ENCODE data around the gene MEST.

The MEST gene

DNA sequence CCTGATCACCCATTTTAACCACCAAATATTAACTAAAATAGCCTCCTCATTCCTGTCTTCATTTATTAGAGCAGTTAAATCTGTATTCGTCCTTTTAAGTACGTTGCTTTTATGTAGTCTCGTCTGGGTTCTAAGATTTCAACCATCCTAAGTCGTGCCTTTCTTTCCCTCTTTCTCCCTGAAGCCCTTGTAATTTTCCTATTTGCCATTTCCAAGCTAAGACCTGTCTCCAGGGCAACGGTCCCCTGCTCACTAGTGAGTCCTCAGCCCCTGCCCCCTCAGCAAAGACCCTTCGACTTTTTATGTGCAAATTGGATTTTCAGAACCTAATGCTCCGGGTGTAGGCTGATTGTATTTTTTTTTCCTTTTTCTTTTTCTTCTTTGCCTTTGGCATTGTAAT is 16.1 kb upstream of the MEST start:
- H3K4me1 Mint-ChIP-seq (ENCODE audit: low read depth) = no peaks in the 10 kb centered on the region
- H3K27me3 Mint-ChIP-seq = peaks cover 2% of the 10 kb centered on the region
- H3K4me3 Mint-ChIP-seq = no peak overlapping the region
- peaks cover 2% of the 10 kb centered on the region for H3K36me3 Mint-ChIP-seq
- H3K27ac Mint-ChIP-seq = no peak overlapping the region
- H3K9me3 Mint-ChIP-seq (ENCODE audit: low read depth) = peaks cover 3% of the 10 kb centered on the region

GRCh38 chr7:130476297-130477150 is 15.4 kb upstream of the MEST start:
- Mint-ChIP-seq H3K4me3 (no peak overlapping the region), H3K27me3 (peaks cover 2% of the 10 kb centered on the region), H3K9me3 (ENCODE audit: low read depth) (peaks cover 3% of the 10 kb centered on the region), H3K27ac (no peak overlapping the region), H3K4me1 (ENCODE audit: low read depth) (no peaks in the 10 kb centered on the region), H3K36me3 (peaks cover 2% of the 10 kb centered on the region)

GRCh38 chr7:130478991-130479390 is 12.9 kb upstream of the MEST start:
- H3K36me3 Mint-ChIP-seq = peaks cover 2% of the 10 kb centered on the region
- no peak overlapping the region for H3K4me3 Mint-ChIP-seq
- H3K9me3 Mint-ChIP-seq (ENCODE audit: low read depth) = peaks cover 3% of the 10 kb centered on the region
- no peak overlapping the region for H3K27ac Mint-ChIP-seq
- no peaks in the 10 kb centered on the region for H3K4me1 Mint-ChIP-seq (ENCODE audit: low read depth)
- H3K27me3 Mint-ChIP-seq = peaks cover 5% of the 10 kb centered on the region

DNA sequence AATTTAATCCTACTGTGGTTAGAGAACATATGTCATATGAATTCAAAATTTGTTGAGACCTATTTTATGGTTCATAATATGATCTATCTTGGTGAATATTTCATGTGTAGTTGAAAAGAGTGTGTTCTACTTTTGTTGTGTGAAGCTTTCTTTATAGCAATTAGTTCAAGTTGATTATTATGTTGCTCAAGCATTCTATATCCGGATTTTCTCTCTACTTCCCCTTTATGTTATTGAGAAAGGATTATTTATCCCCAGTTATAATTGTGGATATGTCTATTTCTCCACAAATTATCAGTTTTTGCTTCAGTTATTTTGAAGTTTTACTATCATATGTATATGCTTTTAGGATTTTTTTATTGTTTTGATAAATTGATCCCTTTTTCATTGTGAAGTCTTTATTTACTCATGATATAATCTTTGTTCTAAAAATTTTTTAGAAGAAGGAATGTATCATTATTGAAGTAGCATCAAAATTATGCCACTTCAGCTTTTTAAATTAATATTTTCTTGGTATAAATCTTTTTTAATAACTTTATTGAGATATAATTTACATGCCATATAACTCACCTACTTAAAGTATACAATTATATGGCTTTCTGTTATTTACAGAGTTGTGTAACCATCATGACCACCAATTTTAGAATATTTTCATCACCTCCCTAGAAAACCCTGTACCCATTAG is 12.0 kb upstream of the MEST start:
- H3K27ac Mint-ChIP-seq = no peak overlapping the region
- peaks cover 3% of the 10 kb centered on the region for H3K9me3 Mint-ChIP-seq (ENCODE audit: low read depth)
- H3K4me1 Mint-ChIP-seq (ENCODE audit: low read depth) = peaks cover 2% of the 10 kb centered on the region
- peaks cover 5% of the 10 kb centered on the region for H3K27me3 Mint-ChIP-seq
- H3K36me3 Mint-ChIP-seq = peaks cover 2% of the 10 kb centered on the region
- H3K4me3 Mint-ChIP-seq = no peak overlapping the region

DNA sequence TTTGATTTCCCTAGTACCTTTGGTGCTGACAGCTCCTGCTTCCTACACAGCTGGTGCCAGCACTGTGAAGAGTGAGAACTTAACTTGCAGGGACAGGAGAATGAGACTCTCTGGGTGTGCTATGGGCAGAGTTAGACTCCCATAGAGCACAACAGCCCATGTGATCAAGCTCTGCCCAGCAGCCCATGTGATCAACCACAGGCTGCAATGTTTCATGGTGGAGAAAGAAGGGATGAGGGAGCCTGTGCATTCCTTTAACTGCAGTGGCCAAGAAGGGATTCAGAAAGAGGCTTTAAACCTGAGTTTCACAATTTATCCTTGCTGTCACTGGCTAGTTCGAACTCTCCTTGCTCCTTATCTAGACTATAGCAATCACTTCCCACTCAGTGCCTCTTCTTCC is 10.0 kb upstream of the MEST start:
- H3K27ac Mint-ChIP-seq = no peak overlapping the region
- H3K27me3 Mint-ChIP-seq = peaks cover 5% of the 10 kb centered on the region
- peaks cover 2% of the 10 kb centered on the region for H3K36me3 Mint-ChIP-seq
- H3K4me3 Mint-ChIP-seq = no peak overlapping the region
- peaks cover 18% of the 10 kb centered on the region for H3K4me1 Mint-ChIP-seq (ENCODE audit: low read depth)
- peaks cover 3% of the 10 kb centered on the region for H3K9me3 Mint-ChIP-seq (ENCODE audit: low read depth)

- H3K36me3 Mint-ChIP-seq = peaks cover under 1% of the 10 kb centered on the region
- peaks cover 3% of the 10 kb centered on the region for H3K9me3 Mint-ChIP-seq (ENCODE audit: low read depth)
- peaks cover 23% of the 10 kb centered on the region for H3K4me1 Mint-ChIP-seq (ENCODE audit: low read depth)
- H3K27ac Mint-ChIP-seq = no peak overlapping the region
- peaks cover 5% of the 10 kb centered on the region for H3K27me3 Mint-ChIP-seq
- no peak overlapping the region for H3K4me3 Mint-ChIP-seq
Measured at GRCh38 chr7:130483031-130483430, 8.9 kb upstream of the MEST start.

DNA sequence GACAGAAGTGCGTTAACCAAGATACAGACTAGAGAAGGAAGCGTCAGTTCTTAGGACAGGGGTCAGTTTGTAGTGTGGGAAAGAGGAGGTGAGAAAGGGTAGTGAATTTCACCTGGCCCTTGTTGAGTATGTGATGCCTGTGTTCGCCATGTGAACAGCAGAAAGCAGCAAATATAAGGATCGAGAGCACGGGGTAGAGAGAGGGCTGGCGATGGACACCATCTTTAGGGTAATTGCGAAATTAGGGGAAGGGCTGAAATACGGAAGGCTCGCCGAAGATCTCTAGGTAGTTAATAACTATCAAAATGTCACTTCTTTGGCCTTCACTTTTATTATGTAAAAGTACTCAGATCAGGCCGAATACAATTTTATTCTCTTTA is 6.2 kb upstream of the MEST start:
- Mint-ChIP-seq H3K4me3 (peak overlapping the region; percentile 88), H3K27ac (peak overlapping the region; percentile 62), H3K9me3 (ENCODE audit: low read depth) (no peaks in the 10 kb centered on the region), H3K27me3 (peaks cover 3% of the 10 kb centered on the region), H3K4me1 (ENCODE audit: low read depth) (peaks cover 23% of the 10 kb centered on the region), H3K36me3 (peaks cover 3% of the 10 kb centered on the region)

GRCh38 chr7:130486114-130486953 is 5.6 kb upstream of the MEST start:
- Mint-ChIP-seq H3K9me3 (ENCODE audit: low read depth) (no peaks in the 10 kb centered on the region), H3K4me3 (peak overlapping the region; percentile 88), H3K27me3 (peaks cover 3% of the 10 kb centered on the region), H3K4me1 (ENCODE audit: low read depth) (peaks cover 27% of the 10 kb centered on the region), H3K36me3 (peaks cover 3% of the 10 kb centered on the region), H3K27ac (peak overlapping the region; percentile 85)

DNA sequence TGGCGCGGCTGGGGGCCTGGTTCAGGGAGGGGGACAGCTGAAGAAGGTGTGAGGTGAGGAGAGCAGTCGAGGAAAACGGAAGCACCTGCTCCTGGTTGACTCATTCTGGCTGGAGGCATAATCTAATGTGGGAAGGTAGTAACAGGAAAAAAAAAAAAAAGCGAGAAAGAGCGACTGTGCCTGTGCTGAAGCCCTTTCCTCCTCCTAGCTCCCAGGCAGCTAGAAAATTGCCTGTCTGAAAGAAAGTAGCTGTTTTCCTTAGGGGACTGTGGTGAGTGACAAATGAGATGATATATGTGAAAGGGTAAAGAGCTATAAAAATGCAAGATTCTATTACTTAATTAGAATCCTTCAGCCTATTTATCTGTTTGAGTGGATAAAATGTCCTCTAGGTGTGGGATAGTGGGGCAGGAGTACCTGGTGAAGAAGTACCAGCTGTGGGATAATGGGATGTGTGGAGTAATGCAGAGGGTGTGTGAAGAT is 4.9 kb upstream of the MEST start:
- peak overlapping the region; percentile 85 for H3K27ac Mint-ChIP-seq
- peaks cover 28% of the 10 kb centered on the region for H3K4me1 Mint-ChIP-seq (ENCODE audit: low read depth)
- H3K4me3 Mint-ChIP-seq = peak overlapping the region; percentile 88
- H3K27me3 Mint-ChIP-seq = peaks cover 3% of the 10 kb centered on the region
- no peaks in the 10 kb centered on the region for H3K9me3 Mint-ChIP-seq (ENCODE audit: low read depth)
- peaks cover 3% of the 10 kb centered on the region for H3K36me3 Mint-ChIP-seq

GRCh38 chr7:130488392-130489139 is 3.3 kb upstream of the MEST start:
- H3K36me3 Mint-ChIP-seq = peaks cover 3% of the 10 kb centered on the region
- H3K27me3 Mint-ChIP-seq = peaks cover 8% of the 10 kb centered on the region
- H3K27ac Mint-ChIP-seq = peak overlapping the region; percentile 8
- no peak overlapping the region for H3K4me3 Mint-ChIP-seq
- peaks cover 34% of the 10 kb centered on the region for H3K4me1 Mint-ChIP-seq (ENCODE audit: low read depth)
- no peaks in the 10 kb centered on the region for H3K9me3 Mint-ChIP-seq (ENCODE audit: low read depth)

- H3K27me3 Mint-ChIP-seq = peaks cover 4% of the 10 kb centered on the region
- H3K4me3 Mint-ChIP-seq = no peak overlapping the region
Measured at GRCh38 chr7:130489140-130489983, 2.5 kb upstream of the MEST start.

DNA sequence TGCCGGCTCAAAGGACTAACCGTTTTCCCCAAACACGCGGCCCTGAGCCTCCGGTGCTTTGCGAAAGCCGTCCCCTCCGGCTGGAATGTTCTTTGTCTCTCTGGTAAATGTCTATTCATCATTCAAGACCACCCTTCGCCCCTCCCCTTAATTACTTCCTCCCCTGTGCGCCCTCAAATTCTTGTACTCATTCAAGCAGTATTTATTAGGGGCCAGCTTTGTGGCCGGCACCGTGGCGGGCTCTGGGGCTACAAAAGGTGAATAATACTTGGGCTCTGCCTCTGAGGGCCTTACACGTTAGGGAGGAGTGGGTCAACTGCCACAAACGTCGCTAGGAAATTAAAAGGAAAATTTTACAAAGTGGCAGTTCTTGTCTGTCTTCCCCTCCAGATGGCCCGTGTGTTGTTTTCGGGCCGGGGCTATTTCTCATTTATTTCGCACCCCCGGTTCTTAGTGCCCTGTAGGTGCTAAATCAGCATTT is 1.5 kb upstream of the MEST start:
- no peaks in the 10 kb centered on the region for H3K9me3 Mint-ChIP-seq (ENCODE audit: low read depth)
- peak overlapping the region; percentile 82 for H3K4me3 Mint-ChIP-seq
- H3K36me3 Mint-ChIP-seq = peaks cover 3% of the 10 kb centered on the region
- no peak overlapping the region for H3K27ac Mint-ChIP-seq
- H3K4me1 Mint-ChIP-seq (ENCODE audit: low read depth) = peaks cover 32% of the 10 kb centered on the region
- H3K27me3 Mint-ChIP-seq = peaks cover 4% of the 10 kb centered on the region

More at GRCh38 chr7:130489140-130489983, 2.5 kb upstream of the MEST start:
- Mint-ChIP-seq H3K9me3 (ENCODE audit: low read depth) (no peaks in the 10 kb centered on the region), H3K4me1 (ENCODE audit: low read depth) (peaks cover 39% of the 10 kb centered on the region), H3K36me3 (peaks cover 3% of the 10 kb centered on the region), H3K27ac (no peak overlapping the region)

Measured in activated naive CD8-positive, alpha-beta T cell (primary cell).